Urothelium cell line (cell line): ENCODE measurements around the gene IDUA.
A peak's percentile ranks its signal among the peaks of the same experiment; 100 is the strongest.
"Not testable (repeated sequence)": the region's sequence is repeated elsewhere in the genome, so short reads cannot be mapped to it uniquely, and the experiment has no call there.

Experiments used
- DNase-seq: peaks from one replicate; pipeline ENCODE4 v3.0.0; 2011; ENCODE audit warnings: low spot score, mixed read lengths
- FAIRE-seq: peaks from 2 replicates; lab custom pipeline; 2011; peaks lifted over from hg19 to GRCh38; lab: Jason Lieb, UNC

IDUA gene

GRCh38 chr4:1042352-1043055 is 55.7 kb downstream of the IDUA start:
- no peak for DNase-seq

DNA sequence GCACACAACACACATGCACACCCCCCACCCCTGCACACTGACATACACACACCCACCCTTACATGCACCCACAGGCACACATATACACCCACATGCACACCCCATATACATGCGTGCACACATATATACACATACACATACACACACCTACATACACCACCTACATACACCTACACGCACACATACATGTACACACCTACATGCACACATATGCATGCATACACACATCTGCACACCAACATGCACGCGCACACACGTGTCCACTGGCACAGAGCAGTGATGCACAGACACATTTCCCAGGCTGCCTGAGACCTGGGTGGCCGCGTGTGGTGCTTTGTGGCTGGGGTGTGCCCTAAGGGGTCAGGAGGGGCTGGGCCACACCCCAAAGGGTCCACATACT is 56.3 kb downstream of the IDUA start:
- peak; percentile 20 for FAIRE-seq
- DNase-seq, result no peak

More at GRCh38 chr4:1042352-1043055, 55.7 kb downstream of the IDUA start:
- FAIRE-seq, result peak; percentile 65

- peak; percentile 88 for DNase-seq
- peak; percentile 86 for FAIRE-seq
These were observed 57.0 kb downstream of the IDUA start for GRCh38 chr4:1043651-1044468.

DNA sequence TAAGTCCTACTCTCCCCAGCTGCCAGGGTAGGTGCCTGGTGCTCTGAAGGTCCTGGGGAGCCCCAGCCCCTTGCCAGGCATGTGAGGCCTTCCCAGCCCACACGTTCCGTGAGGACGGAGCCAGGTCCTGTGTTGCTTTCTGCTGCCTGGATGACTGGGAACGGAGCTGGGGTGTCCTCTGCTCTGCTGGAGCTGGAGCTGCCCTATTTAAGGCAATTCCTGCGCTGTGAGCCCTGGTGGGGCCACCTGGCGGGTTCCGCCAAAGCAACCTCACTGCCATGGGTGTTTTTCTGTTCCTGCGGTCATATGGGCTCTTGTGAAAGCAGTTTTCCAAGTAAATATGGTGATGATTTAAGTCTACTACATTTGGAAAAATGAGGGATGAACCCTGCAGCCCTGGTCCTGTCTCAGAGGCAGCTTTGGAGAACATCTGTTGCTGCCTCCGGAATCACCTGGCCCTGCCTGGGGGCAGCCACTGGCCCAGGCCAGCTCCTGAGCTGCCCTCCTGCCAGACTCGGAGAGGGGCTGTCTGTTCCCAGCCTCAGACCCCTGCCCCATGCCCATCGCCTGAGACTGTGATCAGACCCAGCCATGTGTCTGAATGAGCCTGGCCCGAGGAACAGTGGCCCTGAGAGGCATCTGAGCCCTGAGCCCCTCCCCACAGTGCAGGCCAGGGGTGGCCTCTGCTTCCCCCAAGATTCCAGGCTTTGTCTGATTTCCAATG is 57.8 kb downstream of the IDUA start:
- no peak for DNase-seq
- no peak for FAIRE-seq

DNA sequence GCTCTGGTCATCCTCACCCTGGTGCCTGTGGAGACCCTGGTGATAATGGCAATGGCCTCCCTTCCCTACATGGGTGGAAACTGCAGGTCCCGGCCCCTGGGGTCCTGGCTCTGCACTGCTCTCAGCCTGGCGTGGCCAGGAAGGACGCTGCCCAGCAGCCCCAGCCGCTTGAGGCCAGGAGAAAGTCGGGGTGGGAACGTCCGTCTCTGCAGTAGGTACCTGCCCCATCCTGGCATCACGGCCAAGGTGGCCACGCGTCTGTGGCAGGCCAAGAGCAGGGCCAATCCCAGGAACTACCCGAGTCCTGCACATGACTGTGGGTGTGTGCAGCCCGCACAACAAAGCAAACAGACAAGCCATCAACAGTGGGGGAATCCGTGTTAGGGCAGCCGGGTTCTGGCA is 58.4 kb downstream of the IDUA start:
- FAIRE-seq, result no peak

DNA sequence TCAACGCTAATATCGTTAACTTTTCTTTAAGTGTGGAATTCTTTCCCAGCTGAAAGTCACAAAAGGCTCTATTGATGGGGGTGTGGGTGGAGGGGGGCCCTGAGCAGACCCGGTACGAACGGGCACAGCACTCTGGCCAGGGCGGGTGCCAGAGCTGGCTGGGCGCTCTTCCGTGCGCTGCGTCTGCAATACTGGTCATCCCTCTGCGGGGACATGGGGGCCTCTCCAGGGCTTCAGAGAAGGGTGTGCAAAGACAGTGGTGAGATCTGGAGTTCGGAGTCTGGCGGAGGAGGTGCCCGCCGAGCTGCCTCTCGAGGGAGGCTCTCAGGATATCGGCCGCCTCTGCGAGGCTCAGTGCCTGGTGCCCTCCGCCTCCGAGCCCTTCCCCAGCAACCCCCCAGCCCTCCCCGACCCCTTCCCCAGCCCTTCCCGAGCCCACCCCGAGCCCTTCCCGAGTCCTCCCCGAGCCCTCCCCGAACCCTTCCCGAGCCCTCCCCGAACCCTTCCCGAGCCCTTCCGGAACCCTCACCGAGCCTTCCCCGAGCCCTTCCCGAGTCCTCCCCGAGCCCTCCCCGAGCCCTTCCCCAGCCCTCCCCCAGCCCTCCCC is 58.9 kb downstream of the IDUA start:
- DNase-seq (no peak), FAIRE-seq (no peak)

More for the DNA sequence above, 58.4 kb downstream of the IDUA start:
- DNase-seq, result no peak

GRCh38 chr4:1046581-1047011 is 59.8 kb downstream of the IDUA start:
- peak; percentile 39 for DNase-seq
- FAIRE-seq, result not testable (repeated sequence)

GRCh38 chr4:1047106-1047975 is 60.5 kb downstream of the IDUA start:
- FAIRE-seq (no peak), DNase-seq (no peak)

DNA sequence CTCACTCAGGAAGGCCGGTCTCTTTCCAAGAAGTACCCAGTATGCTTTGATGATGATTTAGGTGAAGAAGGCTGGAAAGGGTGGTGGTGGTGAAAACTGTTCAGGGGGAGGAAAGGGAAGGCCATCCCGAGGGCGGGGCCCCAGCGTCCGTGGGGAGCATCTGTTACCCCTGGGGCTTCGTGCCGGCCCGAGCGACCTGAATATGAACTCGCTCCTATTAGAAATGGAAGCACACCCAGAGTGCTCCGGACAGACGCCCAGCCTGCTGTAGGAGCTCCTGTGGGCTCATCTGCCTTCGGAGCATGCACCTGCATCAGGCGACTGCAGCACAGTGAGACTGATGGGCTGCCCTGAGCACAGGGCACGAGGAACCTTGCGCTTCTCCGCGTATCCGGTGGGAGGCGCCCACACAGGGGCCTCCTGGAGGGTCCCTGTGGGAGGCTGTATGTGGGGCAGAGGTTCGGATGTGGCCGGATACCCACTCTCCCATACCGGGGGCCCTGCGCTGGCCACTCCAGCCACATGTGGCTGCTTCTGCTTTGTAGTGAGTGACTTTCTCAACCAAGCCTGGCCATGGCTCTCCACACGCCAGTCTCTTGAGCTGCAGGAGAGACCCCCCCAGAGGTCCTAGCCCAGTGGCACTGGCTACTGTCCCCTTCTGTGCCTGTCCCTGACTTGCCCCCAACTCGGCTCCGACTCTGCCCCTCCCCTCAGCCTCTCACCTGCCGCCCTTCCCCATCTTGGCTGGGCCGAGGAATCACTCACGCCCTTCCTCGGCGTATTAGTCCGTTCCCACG is 61.3 kb downstream of the IDUA start:
- DNase-seq (no peak), FAIRE-seq (no peak)

GRCh38 chr4:1048773-1049590 is 62.1 kb downstream of the IDUA start:
- FAIRE-seq (no peak), DNase-seq (no peak)

- no peak for FAIRE-seq
These were observed 62.7 kb downstream of the IDUA start for GRCh38 chr4:1049591-1049905.

GRCh38 chr4:1050486-1051213 is 63.8 kb downstream of the IDUA start:
- no peak for FAIRE-seq
- DNase-seq, result no peak

More at GRCh38 chr4:1049591-1049905, 62.7 kb downstream of the IDUA start:
- DNase-seq, result no peak

GRCh38 chr4:1051472-1051871 is 64.6 kb downstream of the IDUA start:
- no peak for FAIRE-seq
- DNase-seq, result no peak

GRCh38 chr4:1052231-1052671 is 65.4 kb downstream of the IDUA start:
- DNase-seq (no peak), FAIRE-seq (no peak)

GRCh38 chr4:1053080-1053661 is 66.3 kb downstream of the IDUA start:
- FAIRE-seq, result no peak
- DNase-seq, result no peak

DNA sequence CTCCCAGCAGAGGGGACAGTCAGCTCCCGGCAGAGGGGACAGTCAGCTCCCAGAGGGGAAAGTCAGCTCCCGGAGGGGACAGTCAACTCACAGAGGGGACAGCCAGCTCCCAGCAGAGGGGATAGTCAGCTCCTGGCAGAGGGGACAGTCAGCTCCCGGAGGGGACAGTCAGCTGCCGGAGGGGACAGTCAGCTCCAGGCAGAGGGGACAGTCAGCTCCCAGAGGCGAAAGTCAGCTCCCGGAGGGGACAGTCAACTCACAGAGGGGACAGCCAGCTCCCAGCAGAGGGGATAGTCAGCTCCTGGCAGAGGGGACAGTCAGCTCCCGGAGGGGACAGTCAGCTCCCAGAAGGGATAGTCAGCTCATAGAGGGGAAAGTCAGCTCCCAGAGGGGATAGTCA is 67.0 kb downstream of the IDUA start:
- not testable (repeated sequence) for DNase-seq, FAIRE-seq
